NOMO-1 treated with dmso at 0.1 percent for 144 hours (cell line): Measurements from ENCODE around the gene KLHDC4.
"Not testable (repeated sequence)": the region's sequence is repeated elsewhere in the genome, so short reads cannot be mapped to it uniquely, and the experiment has no call there.

ENCODE experiments used
- DNase-seq: peaks from one replicate; lab custom pipeline; 2025; ENCODE audit not compliant: unreplicated experiment; lab: John Stamatoyannopoulos, UW

KLHDC4 gene

DNA sequence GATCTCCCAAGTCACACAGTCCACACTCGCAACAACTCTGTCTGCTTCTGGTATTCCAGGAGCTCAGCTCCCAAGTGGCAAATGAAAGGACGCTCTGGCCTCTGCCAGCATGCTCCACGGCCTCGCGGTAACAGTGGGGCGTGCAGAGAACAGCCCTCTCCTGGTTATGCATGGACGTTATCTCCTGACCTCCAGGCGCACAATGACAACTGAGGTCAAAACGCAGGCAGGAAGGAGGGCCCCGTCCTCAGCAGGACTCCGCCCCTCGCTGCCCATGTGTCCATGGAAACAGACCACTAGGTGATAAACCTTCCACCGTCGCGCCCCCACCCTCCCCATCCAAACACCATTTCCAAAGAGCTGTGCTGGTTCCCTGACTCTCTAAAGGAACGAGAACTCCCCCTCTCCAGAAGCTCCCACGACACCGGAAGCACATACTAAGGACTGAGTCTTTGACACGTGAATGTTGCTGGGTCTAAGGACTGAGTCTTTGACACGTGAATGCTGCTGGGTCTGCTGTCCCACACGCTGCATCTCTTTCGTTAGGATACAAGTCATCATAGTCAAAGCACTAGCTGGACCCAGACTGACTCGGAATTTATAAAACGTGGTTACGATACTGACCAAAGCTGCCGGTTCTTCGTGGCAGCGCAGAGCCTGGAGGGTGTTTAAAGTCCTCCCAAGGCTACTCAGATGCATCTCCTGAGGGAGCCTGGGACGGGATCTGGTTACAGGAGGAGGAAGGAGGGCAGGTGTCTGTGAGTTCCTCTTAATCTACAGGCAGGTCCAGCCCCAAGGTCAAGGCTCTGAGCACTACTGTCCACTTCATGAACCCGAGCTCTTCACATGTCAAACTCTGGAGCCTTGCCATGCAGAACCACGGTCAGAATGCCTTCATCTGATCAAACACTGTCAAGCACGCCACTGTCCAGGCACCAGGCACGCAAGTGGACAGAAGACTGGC, 43.9 kb downstream of the KLHDC4 start:
- DNase-seq: no peak

DNA sequence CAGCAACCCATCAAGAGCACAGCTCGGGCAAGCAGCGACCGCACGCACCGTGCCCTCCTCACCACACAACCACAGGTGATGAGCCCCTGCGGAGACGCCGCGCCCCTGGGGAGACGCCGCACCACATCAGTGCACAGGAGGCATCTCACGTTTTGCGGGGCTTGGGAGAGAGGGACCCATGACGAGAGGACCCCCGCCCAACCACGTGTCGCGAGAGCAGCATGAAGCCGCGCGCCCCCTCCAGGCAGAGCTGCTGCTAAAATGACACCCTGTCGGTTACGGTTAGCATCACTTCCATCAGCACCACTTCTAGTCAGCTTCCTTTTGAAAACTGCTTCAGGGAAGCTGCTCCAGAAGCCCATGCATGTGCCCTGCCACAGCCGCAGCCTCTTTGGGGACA, 45.3 kb downstream of the KLHDC4 start:
- DNase-seq: no peak

DNA sequence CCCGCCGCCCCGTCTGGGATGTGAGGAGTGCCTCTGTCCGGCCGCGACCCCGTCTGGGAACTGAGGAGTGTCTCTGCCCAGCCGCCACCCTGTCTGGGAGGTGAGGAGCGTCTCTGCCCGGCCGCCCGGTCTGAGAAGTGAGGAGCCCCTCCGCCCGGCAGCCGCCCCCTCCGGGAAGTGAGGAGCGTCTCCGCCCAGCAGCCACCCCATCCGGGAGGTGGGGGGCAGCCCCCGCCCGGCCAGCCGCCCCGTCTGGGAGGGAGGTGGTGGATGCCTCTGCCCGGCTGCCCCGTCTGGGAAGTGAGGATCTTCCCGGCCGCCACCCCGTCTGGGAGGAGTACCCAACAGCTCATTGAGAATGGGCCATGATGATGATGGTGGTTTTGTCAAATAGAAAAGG, 47.0 kb downstream of the KLHDC4 start:
- not testable (repeated sequence) for DNase-seq

DNA sequence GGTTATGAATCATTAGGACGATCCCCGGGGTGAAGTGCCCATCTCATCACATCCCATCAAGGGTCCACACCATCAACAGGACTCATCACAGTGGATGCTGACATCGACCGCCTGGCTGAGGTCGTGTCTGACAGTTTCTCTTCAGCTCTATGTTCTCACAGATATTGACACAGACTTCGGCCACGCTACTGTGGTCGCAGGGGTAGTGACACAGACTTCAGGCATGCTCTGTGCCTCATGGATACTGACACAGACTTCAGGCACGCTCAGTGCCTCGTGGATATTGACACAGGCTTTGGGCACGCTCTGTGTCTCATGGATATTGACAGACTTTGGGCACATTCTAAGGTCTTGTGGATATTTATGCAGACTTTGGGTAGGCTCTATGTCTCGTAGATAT, 50.1 kb downstream of the KLHDC4 start:
- DNase-seq: no peak

DNA sequence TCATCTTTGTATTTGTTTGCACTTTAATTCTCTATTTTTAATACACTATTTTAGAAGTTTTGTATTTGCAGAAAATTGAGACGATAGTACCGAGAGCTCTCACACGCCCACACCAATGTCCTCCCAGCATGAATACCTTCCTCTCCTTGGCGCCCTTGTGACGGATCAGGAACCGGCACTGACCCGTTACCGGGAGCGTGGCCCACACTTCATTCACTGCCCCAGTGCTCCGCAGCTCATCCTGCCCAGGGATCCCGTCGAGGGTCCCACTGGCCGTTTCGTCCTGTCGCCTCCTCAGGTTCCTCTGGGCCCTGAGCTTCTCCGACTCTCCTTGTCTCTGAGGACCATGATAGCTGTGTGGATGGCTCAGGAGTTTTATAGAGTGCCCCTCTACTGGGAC, 50.6 kb downstream of the KLHDC4 start:
- no peak for DNase-seq

DNA sequence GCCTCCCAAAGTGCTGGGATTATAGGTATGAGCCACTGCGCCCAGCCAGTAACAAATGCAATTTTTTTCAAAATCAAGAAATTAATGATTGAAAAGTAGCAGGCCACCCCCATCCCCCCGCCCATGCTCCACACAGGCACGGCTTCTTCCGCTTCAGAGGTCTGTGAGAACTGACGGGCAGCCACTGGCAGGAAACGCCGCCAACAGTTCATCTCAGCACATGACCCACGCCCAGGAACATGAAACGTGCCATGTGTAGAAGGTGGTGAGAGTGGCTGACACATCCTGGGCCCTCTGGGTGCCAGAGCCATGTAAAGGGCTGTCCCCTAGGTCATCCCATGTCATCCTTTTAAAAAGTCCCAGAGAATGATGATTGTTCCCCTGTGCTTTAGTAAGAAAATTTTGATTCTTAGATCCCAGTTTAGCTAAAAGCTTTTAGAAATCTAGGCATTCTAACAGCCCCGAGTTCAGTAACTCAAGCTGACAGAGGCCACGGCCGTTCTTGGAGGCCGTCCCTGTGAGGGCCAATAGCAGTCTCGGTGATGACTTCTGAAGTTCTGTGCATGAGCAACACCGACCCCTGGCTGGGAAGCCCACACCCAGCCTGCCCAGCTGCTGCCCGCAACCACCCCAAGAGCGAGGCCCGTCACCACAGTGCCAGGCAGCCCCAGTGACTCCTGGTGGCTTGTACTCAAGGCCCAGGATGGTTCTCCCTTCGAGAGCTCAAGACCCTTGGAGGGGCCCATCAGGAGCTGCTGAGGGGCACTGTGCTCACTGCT, 52.1 kb downstream of the KLHDC4 start:
- no peak for DNase-seq

DNA sequence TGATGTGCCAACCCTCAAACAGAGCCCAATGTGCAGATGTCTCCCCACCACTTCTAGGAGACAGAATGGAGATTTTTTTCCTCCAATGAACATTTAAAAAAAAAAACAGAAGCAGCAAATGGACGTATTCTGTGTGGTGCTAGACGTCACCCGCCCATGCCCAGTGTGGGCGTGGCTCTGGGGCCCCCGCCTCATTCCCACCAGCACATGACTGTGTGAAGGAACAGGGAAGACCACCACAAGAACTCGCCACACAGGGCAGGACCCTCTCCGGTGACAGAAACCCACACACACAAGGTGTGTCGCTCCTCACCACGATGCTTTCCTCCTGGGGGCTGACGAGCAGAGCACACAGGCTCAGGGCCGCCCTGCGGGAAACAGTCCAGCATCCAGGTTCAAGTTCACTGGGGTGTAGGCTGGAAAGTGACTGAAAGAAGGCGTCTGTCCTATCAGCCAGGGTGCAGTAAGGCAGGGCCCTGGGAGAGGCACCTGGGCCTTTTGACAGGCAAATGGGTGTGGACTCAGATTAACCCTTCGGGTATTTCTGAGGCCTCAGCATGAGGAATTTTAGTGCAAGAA, 53.5 kb downstream of the KLHDC4 start:
- no peak for DNase-seq

DNA sequence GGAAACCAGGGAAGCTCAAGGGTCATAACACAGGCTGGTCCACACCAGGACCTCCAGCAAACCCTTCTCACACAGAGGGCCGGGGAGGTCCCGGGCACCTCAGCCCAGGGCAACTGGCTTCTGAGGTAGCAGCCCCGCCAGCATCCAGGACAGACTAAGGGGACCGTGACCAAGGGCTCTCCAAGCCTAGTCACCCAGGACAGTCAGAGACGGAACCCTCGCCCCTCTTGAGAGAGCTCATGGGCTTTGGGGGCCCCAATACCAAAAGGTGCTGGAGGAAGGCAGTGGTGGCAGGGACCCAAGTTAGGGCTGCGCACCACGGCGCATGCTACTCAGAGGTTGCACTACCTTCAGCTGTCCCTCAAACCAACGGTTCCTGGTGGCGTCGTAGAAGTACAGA, 54.9 kb downstream of the KLHDC4 start:
- DNase-seq: no peak

DNA sequence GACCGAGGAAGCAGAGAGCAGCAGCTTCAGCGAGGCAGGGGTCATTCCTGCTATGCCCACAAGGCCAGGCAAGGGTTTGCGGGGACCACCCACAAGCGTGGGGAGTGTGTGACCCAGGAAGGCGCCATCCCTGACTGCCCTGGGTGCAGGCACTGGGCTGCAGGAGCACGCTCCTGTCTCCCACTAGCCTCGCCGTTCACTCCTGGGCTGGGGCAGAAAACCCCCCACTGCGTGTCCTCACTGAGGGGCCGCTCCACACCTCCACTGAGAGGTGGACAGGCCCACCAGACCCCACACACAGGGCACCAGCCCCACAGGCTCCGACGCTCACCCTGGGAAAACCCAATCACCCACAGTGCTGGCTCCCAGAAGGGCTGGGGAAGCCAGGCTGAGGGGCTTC, 56.1 kb downstream of the KLHDC4 start:
- DNase-seq: no peak

DNA sequence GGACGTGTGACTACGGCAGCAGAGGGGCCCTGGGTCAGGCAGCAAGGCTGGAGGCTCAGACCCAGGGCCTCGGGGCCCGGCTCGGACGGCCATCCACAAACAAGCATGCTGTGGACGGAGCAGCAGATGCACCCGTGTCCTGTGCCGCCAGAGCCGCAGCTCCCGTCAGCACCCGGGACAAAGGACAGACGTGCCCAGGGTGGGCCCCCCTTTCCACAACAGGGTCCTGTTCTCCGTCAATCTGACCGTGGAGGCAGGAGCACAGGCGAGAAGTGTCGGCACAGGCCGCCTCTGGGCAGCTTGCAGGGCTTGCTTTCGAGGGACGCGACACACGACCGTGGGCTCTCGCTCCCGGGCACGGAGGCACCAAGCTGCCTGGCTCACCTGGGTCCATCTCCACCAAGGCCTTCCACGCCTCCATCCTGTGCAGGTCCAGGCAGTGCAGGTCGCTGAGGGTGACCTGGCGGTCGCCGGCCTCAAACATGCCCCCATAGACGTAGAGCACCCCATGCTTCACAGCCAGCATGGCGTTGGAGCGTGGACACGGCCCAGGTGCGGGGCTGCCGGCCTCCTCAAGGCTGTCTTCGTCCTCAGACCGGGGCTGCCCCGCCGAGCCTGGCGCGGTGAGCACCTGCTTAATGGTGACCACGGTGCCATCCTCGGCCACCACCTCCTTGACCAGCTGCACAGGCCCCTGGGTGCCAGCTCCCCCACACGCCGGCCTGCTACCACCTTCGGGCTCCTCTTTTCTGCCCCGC, 56.7 kb downstream of the KLHDC4 start:
- DNase-seq: no peak

DNA sequence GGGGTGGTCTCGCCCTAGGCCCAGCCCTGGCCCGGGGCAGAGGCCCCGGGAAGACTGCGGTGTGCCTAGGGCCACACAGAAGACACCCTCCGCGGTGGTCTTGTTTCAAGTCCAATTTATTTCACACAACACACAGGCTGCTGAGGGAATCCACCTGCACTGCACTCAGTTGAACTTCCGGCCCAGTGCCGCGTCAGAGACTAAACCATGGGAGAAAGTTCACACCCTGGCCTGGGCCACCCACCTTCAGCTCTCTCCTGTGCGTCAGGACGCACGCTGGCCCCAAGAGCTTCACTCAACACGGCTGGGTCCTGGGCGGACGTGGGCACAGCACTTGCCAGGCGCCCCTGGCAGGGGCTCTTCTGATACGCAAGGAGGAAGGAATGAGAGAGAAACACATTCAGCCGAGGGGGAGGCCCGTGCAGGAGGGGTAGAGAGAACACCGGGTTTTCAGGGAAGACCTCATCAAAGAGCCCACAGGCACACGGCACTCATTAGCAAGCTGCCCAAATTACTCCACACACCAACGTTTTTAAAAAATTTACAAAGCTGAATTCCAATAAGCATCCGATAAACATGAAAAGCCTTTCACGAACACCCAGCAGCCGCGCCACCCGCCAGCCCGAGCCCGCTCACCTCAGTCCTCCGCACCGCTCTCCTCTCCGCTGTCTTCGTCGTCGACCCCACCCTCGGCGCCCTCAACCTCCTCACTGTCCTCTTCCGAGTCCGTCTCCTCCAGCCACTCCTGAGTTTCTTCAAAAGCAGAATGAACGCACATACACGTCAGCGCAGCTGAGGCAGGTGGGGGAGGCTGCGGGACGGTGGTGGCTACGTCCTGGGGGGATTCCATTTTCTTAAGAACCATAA, 57.8 kb downstream of the KLHDC4 start:
- no peak for DNase-seq

DNA sequence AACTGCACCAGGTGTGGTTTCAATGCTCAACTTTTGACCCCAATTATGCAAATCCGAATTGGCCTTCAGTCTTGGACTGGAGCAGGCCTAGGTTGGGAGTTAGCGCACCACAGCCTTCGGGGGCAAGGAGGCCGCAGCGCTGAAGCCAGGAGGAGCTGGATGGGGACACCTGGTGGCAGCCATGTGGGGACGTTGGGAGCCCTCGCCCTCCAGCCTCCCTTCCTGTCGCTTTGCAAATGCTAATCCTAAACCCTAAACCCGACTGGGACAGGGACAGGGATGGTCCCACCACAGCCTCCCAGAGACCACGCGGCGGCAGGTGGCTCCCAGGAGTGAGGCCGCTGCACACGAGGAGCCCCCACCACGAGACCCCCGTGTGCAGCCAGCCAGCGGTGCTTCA, 58.7 kb downstream of the KLHDC4 start:
- DNase-seq: no peak

DNA sequence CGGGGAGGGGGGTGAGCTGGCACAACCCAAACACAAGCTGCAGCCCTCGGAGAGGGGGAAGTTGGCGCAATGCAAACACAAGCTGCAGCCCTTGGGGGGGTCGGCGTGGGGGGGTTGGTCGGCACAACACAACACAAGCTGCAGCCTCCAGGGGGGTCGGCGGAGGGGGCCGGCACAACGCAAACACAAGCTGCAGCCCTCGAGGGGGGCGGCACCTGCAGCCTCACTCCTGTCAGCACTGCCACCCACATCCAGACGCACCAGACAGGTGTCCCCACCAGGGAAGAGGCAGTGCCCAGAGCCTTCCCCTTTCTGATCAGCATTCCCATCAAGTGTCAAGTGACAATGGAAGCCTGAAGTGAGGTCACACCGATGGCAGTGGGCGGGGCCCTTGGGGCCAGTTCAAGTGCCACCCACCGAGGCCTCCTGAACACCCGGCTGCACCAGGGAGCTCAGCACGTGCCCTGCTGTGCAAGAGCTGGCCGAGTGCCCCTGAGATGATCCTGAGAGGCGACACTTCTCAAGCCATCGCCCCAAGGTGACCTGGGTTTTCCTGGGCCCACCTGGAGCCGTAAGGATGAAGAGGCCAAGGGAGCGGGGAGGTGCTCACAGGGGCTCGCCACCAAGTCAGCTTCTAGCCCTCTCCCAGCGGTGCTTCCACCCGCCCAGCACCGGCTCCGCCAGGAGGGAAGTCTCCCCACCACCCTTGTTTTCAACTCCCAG, 59.3 kb downstream of the KLHDC4 start:
- no peak for DNase-seq

DNA sequence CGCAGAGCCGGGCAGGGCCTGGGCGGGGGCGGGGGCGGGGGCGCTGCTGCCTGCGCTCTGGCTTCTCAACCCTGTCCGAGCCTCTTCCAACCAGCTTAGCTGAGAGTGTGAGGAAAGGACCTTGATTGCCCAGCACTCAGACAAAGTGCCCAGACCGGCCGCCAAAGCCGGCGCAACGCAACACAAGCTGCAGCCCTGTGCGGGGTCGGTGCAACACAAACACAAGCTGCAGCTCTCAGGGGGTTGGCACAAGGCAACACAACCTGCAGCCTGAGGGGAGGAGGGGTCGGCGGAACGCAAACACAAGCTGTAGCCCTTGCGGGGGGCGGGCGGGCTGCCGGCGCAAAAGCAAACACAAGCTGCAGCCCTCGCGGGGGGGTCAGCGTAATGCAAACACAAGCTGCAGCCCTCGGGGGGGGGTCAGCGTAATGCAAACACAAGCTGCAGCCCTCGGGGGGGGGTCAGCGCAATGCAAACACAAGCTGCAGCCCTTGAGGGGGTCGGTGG, 60.0 kb downstream of the KLHDC4 start:
- no peak for DNase-seq

DNA sequence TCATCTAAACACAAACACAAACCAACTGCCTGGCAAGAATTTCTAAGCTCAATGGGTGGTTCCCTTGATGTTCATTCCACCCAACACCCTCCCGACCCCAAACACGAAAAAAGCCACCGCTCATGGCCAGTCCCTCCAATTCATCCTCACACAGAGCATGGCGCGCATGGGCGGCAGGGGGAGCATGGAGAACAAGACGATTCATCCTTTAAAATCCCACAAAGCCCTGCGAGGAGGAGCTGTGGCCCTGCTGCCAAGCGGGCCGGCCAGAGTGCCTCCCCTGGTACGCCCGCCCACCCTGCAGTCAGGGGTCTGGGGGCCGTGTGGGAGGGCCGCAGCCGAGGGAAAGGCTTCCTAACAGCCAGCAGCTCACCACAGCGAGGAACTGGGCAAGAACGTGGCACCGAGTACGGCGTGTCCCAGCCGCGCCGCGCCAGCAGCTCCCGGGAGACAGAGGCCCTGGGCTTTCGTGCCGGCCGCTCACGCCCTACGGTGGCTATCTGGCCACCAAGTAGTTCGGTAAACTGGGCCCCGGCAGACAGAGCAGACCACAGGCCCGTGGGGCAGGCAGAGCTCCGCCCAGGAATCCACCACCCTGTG, 60.9 kb downstream of the KLHDC4 start:
- no peak for DNase-seq

DNA sequence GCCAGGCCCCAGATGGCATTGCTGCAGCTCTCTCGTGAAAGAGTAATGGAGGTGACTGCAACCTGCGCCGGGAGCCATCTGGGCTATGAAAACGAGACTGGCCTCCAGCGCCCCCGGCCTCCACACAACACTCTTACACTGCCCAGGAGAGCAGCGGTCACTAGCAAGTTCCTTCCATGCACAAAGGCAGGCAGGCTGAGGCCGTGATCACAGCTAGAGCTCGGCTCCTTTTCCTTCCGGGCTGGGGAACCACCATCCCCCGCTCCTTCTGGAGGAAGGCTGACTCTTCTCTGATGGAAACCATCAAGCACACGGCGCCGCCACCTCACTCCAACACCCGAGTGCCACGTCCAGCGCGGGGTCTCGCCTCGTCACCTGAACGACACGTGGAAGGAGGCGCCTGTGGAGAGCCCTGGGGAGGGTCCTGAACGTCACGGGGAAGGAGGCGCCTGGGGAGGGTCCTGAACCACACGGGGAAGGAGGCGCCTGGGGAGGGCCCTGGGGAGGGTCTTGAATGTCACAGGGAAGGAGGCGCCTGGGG, 61.9 kb downstream of the KLHDC4 start:
- no peak for DNase-seq

DNA sequence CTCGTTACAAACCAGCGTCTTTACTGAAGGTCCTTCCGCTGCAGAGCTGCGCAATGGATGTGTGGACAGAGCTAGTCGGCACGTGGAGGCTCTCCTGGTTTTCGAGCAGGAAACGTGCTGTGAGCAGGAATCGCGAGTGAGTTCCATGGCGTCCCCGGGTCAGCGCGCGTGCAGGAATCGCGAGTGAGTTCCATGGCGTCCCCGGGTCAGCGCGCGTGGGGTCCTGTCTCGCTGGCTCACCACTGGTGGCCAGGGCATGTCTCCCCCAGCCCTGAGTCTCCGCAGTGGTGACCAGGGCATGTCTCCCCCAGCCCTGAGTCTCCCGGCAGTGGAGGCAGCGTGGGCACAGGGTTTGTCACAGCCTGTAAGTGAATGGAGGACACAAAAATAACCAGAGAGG, 62.7 kb downstream of the KLHDC4 start:
- no peak for DNase-seq

DNA sequence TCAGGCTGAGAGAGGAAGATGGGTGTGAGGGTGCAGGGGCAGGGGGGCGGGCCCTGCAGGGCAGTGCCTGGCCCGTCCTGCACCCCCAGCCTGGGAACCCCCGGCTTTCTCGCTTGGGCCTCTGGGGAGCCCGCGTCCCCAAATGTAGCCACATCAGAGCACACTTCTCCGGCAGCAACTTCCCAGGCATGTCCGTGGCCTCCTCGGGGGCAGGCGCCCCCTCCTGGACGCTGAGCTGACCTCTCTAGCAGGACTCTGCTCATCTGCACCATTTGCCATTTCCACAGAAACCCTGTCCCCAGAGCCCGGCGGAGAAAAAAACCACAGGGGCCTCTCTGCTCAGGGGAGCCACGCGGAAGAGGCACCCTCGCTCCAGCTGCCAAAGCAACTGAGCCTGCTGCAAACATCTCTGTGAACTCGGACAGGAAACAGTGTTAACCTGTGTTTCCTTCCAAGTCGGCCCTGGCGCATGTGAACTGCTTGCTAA, 63.4 kb downstream of the KLHDC4 start:
- DNase-seq: no peak
